DMS79 (cell line): ENCODE results near the gene ASPSCR1.
"Not testable (repeated sequence)": the region's sequence is repeated elsewhere in the genome, so short reads cannot be mapped to it uniquely, and the experiment has no call there.

Experiments
- DNase-seq: peaks from one replicate; lab custom pipeline; 2025; lab: John Stamatoyannopoulos, UW

ASPSCR1 gene

DNA sequence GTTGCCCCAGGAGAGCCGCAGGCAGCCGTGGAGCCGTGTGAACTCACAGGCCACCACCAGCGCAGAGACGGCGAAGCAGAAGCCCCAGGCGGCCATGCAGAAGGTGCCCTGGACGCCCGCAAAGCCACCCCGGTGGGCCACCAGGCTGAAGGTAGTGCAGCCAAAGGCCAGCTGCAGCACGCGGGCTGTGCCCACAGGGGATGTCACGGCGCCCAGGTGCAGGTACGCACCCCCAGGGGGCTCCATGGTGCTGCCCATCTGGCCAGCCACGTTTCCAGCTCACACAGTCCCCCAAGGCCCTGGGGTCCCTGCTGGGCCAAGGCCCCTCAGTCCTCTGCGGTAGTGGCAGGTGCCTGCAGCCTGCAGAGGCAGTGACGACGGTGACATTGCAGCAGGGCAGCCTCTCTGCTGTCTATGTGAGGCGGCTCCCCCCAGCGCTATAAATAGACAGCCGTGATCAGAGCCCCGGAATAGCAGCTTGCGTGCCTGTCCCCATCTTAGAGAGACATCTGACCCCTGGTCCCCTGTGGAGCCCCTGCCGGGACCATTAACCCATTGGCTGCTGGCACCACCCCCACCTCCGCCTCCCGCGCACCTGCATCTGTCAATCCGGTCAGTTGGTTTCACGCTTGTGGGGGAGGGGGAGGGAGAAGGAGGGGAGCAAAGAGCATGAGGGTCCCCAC is 35.8 kb upstream of the ASPSCR1 start:
- no peak for DNase-seq

DNA sequence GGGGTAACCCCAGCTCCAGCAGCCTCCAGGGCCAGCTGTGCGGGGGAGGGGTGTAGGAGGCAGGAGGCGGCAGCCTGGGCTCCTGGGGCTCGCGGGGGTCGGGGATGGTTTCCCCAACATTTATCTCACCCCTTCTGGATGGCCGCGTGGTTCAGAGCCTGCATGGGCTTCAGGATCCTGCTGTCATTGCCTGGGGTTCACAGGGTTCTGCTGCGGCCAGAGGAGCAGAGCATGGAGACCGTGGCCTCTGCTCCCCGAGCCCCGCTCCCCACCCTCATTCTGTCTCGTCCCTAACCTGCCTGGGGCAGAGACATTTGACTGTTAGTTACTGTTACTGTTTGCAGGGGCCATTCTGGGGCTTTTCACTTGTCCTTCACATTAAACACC is 35.3 kb upstream of the ASPSCR1 start:
- DNase-seq: no peak

DNA sequence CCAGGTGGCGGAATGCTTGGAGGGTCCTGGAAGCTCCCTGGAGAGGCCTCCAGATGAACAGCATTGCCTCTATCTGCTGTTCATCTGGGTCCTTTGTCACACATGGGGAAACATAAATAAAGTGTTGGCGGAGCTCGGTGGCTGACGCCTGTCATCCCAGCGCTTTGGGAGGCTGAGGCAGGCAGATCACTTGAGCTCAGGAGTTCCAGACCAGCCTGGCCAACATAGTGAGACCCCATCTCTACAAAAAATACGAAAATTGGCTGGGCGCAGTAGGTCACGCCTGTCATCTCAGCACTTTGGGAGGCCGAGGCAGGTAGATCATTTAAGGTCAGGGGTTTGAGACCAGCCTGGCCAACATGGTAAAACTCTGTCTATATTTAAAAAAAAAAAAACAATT is 32.6 kb upstream of the ASPSCR1 start:
- DNase-seq: no peak

DNA sequence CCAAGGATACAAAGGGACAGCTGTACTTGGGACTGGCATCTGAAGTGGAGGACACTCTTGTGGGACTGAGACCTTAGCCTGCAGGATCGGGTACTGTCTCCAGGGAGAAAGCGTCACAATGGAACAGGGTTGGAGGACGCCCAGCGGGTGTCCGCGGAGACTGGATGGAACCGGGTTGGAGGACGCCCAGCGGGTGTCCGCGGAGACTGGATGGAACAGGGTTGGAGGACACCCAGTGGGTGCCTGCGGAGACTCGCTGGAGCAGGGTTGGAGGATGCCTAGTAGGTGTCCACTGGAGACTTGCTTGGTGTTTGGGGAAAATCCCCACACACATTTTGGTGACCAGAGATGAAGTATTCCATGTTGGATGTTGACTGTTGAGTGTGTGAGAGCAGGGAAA is 30.2 kb upstream of the ASPSCR1 start, which contains the start of gene MYADML2:
Gene MYADML2 (minus strand): TSS at position 45 of the 400 bp plus-strand sequence. CDS start 5,492 bp downstream, outside the sequence.
- DNase-seq: no peak

DNA sequence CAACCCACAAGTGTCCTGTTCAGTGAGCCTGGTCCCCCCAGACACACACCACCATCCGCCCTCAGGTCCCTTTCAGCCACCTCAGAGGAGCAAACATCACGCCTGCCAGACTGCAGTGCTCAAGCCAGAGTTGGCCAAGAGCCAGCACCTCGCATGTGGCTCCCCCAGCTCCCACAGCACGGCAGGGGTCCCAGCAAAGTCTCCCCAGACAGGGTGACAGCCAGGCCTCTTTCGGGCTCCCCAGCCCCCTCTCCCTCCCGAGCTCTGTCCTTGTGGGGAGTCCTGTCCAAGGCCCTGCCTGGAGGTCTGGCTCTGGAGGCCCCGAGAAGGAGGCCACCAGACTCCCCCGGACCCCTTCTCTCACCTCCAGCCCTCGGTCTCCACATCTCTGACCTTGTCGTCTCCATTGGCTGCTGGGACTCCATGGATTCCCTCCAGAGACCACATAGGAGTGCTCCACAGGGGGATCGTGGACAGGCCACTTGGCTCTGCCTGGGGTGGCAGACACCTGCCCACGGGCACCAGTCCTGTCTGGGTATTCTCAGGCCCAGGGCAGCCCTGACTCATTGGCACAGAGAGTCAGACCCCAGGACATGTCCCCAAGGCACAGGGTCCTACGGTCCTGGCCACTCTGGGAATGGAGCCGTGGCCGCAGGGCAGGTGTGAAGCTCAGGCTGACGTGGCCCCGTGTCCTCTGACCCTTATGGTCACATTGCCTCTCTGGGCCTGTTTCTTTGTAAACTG is 28.6 kb upstream of the ASPSCR1 start:
- no peak for DNase-seq

DNA sequence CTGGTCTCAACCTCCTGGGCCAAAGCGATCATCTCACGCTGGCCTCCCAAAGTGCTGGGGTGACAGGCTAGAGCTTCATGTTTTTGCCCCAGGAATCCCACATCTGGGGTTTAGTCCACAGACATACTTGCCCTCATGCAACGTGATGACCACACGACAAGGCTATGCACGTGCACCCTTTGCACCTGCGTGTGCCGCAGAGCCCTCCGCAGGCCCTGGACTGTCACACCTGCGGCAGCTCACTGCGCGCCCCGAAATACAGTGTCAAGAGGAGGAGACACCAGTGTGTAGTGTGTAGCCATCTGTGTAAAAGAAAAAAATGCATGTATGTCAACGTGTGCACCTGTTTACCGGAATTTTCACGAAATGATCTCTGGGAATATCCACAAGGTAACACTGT is 26.9 kb upstream of the ASPSCR1 start:
- no peak for DNase-seq

DNA sequence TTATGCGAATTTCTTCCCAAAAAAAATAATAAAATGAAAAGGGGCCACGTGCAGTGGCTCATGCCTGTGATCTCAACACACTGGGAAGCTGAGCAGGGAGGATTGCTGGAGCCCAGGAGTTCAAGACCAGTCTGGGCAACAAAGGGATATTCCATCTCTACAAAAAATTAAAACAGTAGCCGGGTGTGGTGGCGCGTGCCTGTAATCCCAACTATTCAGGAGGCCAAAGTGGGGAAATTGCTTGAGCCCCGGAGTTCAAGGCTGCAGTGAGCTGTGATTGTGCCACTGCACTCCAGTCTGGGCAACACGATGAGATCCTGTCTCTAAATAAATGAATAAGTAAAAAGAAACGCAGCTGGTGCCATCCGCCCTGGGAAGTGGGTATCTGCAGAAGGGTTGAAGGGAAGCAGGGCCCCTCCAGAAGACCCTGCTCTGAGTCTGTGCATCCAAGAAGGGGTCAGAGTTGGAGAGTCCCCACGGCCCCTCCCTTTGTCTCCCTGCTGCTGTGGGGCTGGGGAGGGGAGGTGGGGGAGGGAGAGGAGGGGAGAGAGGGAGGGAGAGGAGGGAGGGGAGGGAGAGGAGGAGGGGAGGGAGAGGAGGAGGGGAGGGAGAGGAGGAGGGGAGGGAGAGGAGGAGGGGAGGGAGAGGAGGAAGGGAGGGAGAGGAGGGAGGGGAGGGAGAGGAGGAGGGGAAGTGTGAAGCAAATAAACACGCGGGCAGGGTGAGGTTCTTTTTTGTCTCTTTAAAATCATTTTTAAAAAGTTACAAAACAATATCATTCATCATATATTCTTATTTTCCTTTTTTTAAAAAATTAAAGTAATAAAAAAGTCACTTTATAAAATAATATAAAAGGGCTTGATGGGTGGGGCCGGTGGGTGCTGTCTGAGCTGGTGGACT is 25.4 kb upstream of the ASPSCR1 start:
- no peak for DNase-seq

GRCh38 chr17:81952792-81953228 is 24.6 kb upstream of the ASPSCR1 start:
- DNase-seq: no peak

- not testable (repeated sequence) for DNase-seq
Observed at GRCh38 chr17:81953443-81953842, 24.0 kb upstream of the ASPSCR1 start.

DNA sequence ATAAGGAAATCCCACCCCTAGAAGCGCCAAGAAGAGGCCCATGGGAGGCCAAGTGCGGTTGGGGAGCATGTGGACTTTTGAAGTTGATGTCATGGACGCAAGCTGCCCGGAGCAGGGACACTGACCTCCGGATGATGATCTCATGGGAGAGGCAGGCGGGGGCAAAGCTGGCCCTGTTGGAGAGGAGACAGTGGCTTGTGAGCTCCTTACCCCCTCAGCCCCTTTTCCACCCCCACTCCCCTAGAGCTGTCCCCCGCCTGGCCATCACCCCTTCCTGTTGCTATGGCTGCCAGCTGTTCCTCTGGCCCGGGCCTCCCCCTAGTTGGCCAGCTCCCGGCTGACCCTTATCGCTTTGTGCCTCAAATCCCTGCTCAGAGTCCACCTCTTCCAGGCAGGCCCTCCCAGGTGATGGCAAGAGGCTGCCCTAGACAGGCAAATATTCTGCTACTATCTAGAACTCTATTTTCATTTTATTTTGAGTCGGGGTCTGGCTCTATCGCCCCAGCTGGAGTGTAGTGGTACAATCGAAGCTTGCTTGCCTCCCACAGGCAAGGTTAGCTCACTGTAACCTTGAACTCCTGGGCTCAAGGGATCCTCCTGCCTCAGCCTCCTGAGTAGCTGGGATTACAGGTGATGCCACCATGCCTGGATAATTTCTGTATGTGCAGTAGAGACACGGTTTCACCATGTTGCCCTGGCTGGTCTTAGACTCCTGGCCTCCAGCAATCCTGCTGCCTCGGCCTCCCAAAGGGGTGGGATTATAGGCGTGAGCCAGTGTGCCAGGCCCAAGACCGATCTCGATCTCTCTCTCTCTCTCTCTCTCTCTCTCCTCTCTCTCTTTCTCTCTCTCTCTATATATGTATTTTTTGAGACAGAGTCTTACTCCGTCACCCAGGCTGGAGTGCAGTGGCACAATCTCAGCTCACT is 23.0 kb upstream of the ASPSCR1 start:
- DNase-seq: no peak

DNA sequence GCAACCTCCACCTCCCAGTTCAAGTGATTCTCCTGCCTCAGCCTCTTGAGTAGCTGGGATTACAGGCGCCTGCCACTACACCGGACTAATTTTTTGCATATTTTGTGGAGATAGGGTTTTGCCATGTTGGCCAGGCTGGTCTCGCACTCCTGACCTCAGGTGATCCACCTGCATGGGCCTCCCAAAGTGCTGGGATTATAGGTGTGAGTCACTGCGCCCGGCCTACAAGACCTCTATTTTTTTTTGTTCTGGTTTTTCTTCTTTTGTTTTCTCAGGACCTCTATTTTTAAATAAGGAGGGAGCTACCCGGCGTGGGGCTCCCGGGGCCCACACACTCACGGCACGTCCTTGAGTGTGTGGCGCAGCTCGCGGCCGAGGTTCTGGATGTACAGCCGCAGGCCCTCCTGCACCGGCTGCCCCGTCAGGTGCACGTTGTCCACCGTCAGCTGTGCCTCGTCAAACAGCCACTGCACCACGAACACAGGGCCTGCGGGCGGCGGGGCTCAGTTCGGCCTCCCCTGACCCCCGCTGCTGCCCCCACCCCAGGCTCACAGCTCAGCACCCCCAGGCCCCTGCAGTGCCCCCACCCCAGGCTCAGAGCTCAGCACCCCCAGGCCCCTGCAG is 22.3 kb upstream of the ASPSCR1 start:
- no peak for DNase-seq

DNA sequence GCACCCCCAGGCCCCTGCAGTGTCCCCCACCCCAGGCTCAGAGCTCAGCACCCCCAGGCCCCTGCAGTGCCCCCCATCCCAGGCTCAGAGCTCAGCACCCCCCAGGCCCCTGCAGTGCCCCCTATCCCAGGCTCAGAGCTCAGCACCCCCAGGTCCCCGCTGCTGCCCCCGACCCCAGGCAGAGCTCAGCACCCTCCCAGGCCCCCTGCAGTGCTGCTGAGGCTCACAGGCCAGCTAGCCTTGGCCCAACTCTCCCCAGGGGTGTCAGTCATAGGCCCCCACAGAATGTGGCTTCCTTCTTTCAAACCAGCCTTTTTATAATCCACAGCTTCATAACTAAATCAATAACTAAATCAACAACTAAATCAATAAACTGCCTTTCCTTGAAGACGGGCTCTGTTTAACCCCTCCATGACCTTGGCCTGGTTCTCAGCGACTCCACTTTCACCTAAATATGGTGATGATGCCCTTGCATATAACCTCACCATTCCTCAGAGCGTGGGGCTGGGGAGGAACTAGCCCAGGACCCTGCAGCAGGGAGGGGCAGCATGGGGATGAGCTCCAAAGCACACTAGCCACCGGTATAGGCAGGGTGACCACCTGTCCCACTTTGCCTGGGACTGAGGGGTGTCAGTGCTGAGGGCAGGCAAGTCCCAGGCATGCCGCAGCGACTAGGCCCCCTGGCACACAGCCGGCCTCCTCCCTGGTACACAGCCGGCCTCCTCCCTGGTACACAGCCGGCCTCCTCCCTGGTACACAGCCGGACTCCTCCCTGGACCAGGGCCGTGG is 21.5 kb upstream of the ASPSCR1 start:
- no peak for DNase-seq

DNA sequence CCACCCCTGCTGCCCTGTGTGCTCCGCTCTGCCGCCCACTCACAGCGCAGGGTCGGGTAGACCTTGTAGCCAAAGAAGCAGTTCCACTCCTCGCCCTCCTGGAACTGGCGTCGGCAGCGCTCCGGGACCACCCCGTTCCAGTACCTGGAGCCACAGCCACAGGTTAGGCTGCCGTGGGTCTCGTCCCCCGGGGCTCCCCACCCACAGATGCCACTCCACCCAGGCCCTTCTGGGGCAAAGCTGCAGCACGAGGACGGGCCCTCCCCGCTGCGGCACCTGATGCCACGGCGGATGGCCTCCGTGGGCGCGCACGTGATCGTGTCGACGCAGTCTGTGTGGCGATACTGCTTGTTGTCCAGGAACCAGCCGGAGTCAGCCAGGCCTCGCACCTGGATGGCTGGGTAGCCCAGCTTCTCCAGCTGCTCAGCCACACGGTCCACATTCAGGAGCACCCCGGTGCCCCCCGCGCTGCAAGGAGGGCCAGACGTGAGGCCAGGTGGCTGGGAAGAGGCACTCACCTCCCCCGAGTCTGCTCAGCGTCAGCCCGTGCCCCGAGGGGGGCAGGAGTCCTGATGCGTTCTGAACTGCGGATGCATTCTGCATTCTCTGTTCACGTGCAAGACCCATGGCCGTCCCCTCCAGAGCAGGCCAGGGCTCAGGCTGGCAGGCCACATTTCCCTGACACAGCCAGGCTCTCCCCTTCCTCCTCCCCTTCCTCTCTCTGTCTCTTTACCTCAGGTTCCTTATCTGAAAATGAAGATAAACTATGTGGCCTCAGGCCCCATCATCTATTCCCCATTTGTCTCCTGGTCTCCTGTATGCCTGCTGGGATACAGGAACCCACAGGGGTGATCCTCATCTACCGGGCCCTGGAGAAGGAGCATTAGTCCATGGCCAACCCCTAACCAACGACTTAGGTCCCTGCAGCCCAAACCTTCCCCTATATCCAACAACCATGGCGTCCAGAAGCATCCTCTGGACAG is 20.5 kb upstream of the ASPSCR1 start:
- DNase-seq: no peak

DNA sequence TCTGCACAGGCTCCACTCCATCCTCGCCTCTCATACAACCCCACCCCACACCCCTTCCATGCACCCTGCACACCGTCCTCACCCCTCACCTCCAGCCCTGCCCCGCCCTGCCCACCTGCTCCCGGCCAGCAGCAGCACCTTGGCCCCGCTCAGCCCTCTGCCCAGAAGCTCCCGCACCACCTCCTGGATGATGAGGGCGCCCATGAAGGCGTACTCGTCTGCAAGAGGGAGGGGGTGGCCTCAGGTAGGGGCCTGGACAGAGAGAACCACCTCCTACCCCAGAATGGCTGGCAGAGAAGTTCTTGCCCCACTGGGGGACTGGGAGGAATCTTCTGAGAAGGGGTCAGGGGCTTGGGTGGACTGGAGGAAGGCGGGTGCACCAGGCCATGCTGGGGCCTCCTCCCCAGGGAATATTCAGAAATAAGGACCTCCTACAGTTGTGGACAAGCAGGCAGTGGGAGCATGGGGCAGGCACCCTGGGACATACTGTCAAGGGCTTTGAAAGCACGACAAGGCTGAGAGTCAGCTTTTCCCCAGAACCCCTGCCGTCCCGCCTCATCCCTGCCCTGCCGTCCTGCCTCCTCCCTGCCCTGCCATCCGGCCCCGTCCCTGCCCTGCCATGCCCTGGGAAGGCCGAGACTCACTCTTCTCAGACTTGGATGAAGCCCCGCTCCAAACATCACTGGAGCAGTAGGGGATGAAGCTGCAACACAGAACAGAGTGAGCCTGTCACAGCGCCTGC is 19.6 kb upstream of the ASPSCR1 start:
- DNase-seq: no peak

DNA sequence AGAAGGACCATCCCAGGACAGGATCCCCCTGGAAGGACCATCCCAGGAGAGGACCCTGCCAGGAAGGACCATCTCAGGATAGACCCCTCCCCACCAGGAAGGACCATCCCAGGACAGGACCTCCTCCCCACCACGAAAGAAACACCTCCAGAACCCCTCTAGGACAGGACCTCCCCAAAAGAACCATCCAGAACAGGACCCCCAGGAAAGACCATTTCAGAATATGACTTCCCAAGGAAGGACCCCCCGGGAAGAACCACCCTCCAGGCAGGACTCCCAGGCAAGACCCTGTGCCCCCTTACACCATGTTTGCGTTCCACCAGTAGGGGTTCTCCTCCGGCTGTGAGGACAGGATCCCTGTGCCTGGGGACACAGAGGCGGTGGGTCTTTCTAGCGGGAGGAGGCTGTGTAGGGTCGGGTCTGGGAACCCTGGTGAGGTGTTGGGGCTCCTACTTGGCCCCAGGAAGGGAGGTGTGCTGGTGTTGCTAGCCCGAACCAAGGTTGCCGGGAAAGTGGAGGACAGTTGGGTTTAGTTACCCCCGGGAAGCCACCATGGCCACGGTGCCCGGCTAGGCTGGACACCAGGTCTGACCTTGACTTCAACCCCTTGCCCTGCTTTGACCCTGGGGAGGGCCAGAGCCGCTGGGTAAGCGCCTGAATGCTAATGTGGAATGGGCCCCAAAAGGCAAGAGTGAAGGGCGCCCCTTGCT is 18.6 kb upstream of the ASPSCR1 start:
- no peak for DNase-seq

DNA sequence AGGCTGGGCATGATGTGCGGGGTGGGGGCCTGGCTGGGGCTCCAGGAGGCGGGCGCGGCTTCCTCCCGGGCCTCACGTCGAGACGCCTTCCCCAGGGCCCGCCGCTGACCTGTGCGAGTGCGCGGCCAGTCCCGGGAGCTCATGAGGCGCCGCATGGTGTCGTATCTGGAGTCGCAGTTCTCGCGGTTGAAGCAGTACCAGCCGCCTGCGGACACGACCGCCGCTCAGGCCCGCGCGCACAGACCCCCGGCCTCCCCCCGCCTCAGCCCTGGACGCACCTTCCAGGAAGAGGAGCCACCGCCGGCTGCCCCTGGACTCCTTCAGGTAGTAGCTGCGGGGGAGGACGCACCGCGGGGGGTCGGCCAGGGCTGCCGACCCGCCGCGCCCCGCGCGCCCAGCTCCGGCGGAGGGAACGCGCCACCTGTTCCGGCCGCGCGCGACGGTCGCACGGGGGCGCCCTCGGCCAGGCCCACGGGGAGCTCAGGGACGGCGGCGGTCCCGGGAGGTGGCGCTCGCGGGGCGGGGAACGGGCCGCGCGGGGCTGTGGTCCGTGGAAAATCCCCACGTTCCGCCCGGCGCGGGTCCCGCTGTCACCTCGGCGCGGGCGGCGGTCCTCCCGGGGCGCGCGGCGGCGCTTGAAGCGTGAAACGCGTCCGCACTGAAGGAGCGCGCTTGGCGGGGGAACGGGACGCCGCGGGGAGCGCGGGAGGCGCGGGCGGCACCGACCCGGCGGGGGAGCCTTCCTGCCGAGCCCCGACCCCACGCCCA is 17.9 kb upstream of the ASPSCR1 start:
- no peak for DNase-seq
